Chondrocyte (in vitro differentiated cells): ENCODE data around the gene POLD2. TPM values are rescaled to one million over a fixed set of nuclear protein-coding genes. Genes with fewer than 3 reads are reported as not detected.

Experiments
- DNase-seq: peaks from one replicate; pipeline ENCODE4 v3.0.0; 2021; ENCODE audit warnings: mixed read lengths, low spot score
- H3K27ac Mint-ChIP-seq: one replicate; pipeline ENCODE4 v1.8.0; 2021; ENCODE audit warnings: mild to moderate bottlenecking, moderate library complexity, mixed read lengths; ENCODE audit not compliant: unreplicated experiment
- H3K27me3 Mint-ChIP-seq: 2 replicates; pipeline ENCODE4 v1.8.0; 2021; ENCODE audit warnings: low read depth, mixed read lengths
- H3K36me3 Mint-ChIP-seq: 2 replicates; pipeline ENCODE4 v1.8.0; 2021; ENCODE audit warnings: low read depth, mixed read lengths
- H3K4me1 Mint-ChIP-seq: 2 replicates; pipeline ENCODE4 v1.8.0; 2021; ENCODE audit warnings: low read depth, mild to moderate bottlenecking, mixed read lengths
- H3K4me3 Mint-ChIP-seq: one replicate; pipeline ENCODE4 v1.8.0; 2021; ENCODE audit warnings: mild to moderate bottlenecking, moderate library complexity, mixed read lengths; ENCODE audit not compliant: unreplicated experiment
- H3K9me3 Mint-ChIP-seq: 2 replicates; pipeline ENCODE4 v1.8.0; 2021; ENCODE audit warnings: low read depth, mixed read lengths
- CTCF ChIP-seq: fragments of 200-600 bp; sonication (generic); IDR thresholded peaks from 2 replicates; pipeline ENCODE4 v1.5.0; 2021; ENCODE audit warnings: antibody characterized with exemption, mild to moderate bottlenecking, moderate library complexity
- total RNA-seq: library from RNA; stranded (reverse); gene quantifications from 3 replicates; pipeline ENCODE4 v1.2.1, GENCODE V29; 2021

POLD2 gene
- total RNA-seq, 1 donor from 2014 or later: 49.2 TPM

GRCh38 chr7:44117801-44118429, 5.4 kb downstream of the POLD2 start:
- no peak overlapping the region for H3K4me3 Mint-ChIP-seq
- peak overlapping the region; percentile 49 for H3K27ac Mint-ChIP-seq
- no peak for DNase-seq
- no peak for TF ChIP-seq CTCF
- H3K27me3 Mint-ChIP-seq: no peaks in the 10 kb centered on the region
- H3K9me3 Mint-ChIP-seq: no peaks in the 10 kb centered on the region
- H3K36me3 Mint-ChIP-seq: peaks cover 18% of the 10 kb centered on the region
- H3K4me1 Mint-ChIP-seq: peaks cover 21% of the 10 kb centered on the region

GRCh38 chr7:44116789-44117666, 6.3 kb downstream of the POLD2 start:
- DNase-seq: no peak
- Mint-ChIP-seq H3K9me3 (no peaks in the 10 kb centered on the region), H3K36me3 (peaks cover 18% of the 10 kb centered on the region), H3K27ac (peak overlapping the region; percentile 51), H3K4me1 (peaks cover 12% of the 10 kb centered on the region), H3K4me3 (no peak overlapping the region), H3K27me3 (no peaks in the 10 kb centered on the region)
- TF ChIP-seq CTCF: no peak

- no peak for TF ChIP-seq CTCF
- H3K36me3 Mint-ChIP-seq: peaks cover 24% of the 10 kb centered on the region
- no peaks in the 10 kb centered on the region for H3K27me3 Mint-ChIP-seq
- no peak overlapping the region for H3K27ac Mint-ChIP-seq
- no peaks in the 10 kb centered on the region for H3K9me3 Mint-ChIP-seq
- H3K4me3 Mint-ChIP-seq: no peak overlapping the region
- DNase-seq: no peak
- H3K4me1 Mint-ChIP-seq: peaks cover 10% of the 10 kb centered on the region
Measured at GRCh38 chr7:44116087-44116788, 7.1 kb downstream of the POLD2 start.

- Mint-ChIP-seq H3K27me3 (no peaks in the 10 kb centered on the region), H3K4me3 (no peak overlapping the region), H3K36me3 (peaks cover 18% of the 10 kb centered on the region), H3K9me3 (no peaks in the 10 kb centered on the region), H3K4me1 (peaks cover 9% of the 10 kb centered on the region), H3K27ac (peak overlapping the region; percentile 12)
- no peak for TF ChIP-seq CTCF
- no peak for DNase-seq
Measured at GRCh38 chr7:44114586-44115310, 8.6 kb downstream of the POLD2 start.
